NOMO-1 treated with dmso at 0.1 percent for 144 hours (cell line): ENCODE measurements around the gene GTF2H3.

Experiments used
- DNase-seq: peaks from one replicate; lab custom pipeline; 2025; ENCODE audit not compliant: unreplicated experiment; lab: John Stamatoyannopoulos, UW

GTF2H3 gene

GRCh38 chr12:123707466-123707865 lies 73.8 kb downstream of the GTF2H3 start:
- DNase-seq, result no peak
